ENCODE data around the gene ZFYVE28. TPM values are rescaled to one million over a fixed set of nuclear protein-coding genes. Genes with fewer than 3 reads are reported as not detected.

Gene ZFYVE28
- total RNA-seq, 1 donor from 2014 or later, result 3.6 TPM

DNA sequence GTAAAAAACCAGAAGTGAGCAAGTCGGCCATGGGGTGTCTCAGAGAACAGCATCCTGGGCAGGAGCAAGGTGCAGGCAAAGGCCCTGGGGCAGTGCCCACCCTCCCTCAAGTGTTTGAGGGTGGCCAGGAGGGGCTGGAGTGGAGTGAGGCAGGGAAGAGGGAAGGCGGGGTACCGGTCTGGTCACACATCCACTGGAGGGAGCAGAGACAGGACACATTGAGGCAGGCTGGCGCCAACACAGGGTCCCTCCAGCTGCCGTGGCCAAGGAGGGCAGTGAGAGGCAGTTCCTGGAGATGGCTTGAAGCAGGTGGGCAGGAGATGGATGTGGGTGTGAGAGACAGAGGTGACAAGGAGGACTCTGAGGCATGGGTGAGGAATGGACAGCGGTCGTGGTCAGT lies 30.1 kb upstream of the ZFYVE28 start:
- peaks cover 5% of the 10 kb centered on the region for H3K4me1 Mint-ChIP-seq (ENCODE audit: unreplicated experiment)
- no peak overlapping the region for H3K27ac Mint-ChIP-seq
- no peaks in the 10 kb centered on the region for H3K27me3 Mint-ChIP-seq
- no peak overlapping the region for H3K4me3 Mint-ChIP-seq
- TF ChIP-seq, protein P1, sequence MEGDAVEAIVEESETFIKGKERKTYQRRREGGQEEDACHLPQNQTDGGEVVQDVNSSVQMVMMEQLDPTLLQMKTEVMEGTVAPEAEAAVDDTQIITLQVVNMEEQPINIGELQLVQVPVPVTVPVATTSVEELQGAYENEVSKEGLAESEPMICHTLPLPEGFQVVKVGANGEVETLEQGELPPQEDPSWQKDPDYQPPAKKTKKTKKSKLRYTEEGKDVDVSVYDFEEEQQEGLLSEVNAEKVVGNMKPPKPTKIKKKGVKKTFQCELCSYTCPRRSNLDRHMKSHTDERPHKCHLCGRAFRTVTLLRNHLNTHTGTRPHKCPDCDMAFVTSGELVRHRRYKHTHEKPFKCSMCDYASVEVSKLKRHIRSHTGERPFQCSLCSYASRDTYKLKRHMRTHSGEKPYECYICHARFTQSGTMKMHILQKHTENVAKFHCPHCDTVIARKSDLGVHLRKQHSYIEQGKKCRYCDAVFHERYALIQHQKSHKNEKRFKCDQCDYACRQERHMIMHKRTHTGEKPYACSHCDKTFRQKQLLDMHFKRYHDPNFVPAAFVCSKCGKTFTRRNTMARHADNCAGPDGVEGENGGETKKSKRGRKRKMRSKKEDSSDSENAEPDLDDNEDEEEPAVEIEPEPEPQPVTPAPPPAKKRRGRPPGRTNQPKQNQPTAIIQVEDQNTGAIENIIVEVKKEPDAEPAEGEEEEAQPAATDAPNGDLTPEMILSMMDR (conservative IDR thresholded peaks at IDR 0.05), result no peak
- H3K36me3 Mint-ChIP-seq, result no peaks in the 10 kb centered on the region
- no peak for DNase-seq (ENCODE audit: extremely low spot score, unreplicated experiment)
- H3K9me3 Mint-ChIP-seq, result no peaks in the 10 kb centered on the region

DNA sequence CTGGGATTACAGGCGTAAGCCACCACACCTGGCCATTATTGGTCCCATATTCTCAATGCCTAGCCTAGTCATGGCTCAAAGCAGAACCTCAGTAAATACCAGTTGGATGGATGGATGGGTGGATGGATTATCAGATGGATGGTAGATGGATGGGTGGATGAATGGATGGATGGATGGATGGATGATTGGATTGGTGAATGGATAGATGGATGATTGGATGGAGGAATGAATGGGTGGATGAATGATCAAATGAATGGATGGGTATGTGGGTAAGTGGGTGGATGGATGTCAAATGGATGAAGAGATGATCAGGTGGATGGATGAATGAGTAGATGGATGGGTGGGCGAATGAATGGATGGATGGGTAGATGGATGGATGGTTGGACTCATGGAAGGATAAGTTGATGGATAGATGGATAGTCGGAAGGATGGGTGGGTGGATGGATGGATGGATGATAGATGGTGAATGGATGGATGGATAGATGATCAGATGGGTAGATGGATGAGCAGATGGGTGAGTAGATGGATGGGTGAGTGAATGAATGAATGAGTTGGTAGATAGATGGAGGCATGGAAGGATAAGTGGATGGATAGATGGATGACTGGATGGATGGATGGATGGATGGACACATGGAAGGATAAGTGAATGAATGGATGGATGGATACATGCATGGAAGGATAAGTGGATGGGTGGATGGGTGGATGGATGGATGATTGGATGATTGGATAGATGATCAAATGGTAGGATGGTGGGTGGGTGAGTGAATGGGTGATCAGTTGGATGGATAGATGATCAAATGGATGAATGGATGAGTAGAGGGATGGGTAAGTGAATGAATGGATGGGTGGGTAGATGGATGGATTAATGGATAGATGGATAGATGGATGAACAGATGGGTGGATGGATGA lies 28.5 kb upstream of the ZFYVE28 start:
- Mint-ChIP-seq H3K36me3 (no peaks in the 10 kb centered on the region), H3K4me3 (no peak overlapping the region), H3K9me3 (no peaks in the 10 kb centered on the region), H3K27me3 (no peaks in the 10 kb centered on the region), H3K4me1 (ENCODE audit: unreplicated experiment) (no peaks in the 10 kb centered on the region), H3K27ac (no peak overlapping the region)
- TF ChIP-seq, protein P1 (conservative IDR thresholded peaks at IDR 0.05), result no peak
- no peak for DNase-seq (ENCODE audit: extremely low spot score, unreplicated experiment)

DNA sequence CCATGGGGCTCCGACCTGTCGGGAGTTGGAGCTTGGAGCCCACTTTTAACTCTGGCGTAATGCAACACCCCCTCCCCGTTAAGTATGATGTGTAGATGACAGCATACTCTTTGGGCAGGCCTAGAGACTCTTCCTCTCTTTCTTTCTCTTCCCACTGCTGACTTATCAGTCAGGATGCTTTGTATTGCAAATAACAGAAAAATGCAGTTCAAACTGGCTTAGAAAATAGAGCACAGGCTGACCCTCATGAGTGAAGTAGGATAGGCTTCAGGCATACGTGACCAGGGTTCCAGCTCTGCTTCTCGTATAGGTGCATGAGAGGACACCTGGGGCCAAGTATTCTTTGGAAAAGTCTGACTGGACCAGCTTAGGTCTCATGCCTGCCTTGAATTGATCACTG lies 27.1 kb upstream of the ZFYVE28 start:
- Mint-ChIP-seq H3K4me3 (no peak overlapping the region), H3K36me3 (no peaks in the 10 kb centered on the region), H3K27ac (no peak overlapping the region), H3K27me3 (no peaks in the 10 kb centered on the region), H3K4me1 (ENCODE audit: unreplicated experiment) (no peaks in the 10 kb centered on the region), H3K9me3 (no peaks in the 10 kb centered on the region)
- TF ChIP-seq, protein P1 (conservative IDR thresholded peaks at IDR 0.05), result no peak
- no peak for DNase-seq (ENCODE audit: extremely low spot score, unreplicated experiment)

DNA sequence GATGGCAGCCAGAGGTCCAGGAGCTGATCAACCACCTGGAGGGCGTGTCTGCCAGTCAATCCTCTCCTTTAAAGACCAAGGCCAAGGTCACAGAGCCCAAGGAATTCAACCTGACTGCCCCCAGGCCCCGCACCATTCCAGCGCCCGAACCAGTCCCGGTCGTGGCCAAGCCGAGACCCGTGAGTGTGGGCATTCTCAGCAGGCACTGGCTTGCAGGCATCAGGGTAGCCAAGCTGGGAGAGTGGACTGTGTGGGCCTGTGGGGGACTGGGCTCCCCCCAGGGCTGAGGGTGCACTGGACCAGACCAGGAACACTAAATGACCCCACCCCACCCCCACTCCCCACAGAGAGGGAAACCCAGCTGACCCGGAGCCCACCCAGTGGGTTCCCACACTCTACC lies 26.7 kb upstream of the ZFYVE28 start:
- H3K9me3 Mint-ChIP-seq, result no peaks in the 10 kb centered on the region
- H3K27ac Mint-ChIP-seq, result no peak overlapping the region
- DNase-seq (ENCODE audit: extremely low spot score, unreplicated experiment), result peak; percentile 62
- no peak overlapping the region for H3K4me3 Mint-ChIP-seq
- TF ChIP-seq, protein P1 (conservative IDR thresholded peaks at IDR 0.05), result no peak
- H3K4me1 Mint-ChIP-seq (ENCODE audit: unreplicated experiment), result no peaks in the 10 kb centered on the region
- H3K36me3 Mint-ChIP-seq, result no peaks in the 10 kb centered on the region
- no peaks in the 10 kb centered on the region for H3K27me3 Mint-ChIP-seq

DNA sequence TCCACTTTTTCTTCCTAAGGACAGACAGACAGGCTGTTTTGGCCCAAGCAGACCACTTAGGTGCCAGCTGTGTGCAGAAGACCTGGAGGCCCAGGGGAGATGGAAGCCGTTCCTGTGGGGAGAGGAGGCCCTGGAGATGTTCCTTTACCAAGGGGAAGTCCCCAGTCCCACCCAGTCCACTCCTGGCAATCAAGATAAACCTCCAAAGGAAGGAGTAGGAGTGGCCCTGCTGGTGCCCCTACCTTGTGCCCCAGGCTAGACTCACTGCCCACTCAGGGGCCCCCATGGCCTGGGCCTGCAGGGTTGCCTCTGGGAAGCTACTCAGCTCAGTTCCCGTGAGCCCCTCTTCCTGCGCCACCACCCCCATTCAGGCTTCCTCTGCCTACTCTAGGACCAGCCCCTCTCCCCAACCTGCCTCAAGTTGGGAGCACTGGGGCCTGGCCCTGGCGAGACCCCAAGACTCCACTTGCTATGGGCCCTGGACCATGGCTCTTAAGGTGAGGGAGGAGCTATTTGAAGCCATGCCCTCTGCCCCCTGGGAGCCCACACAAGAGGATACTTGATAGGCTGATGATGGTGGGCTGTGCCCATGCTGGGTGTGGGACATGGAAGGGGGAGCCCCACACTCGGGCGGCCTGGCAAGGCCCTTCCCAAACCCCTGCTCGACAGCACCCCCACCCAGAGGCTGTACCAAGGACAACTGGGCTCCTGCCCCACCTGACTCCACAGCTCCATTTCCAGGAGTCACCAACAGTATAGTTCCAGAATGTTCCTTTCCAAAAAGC lies 25.7 kb upstream of the ZFYVE28 start:
- H3K4me3 Mint-ChIP-seq, result no peak overlapping the region
- H3K27ac Mint-ChIP-seq, result no peak overlapping the region
- H3K4me1 Mint-ChIP-seq (ENCODE audit: unreplicated experiment), result no peaks in the 10 kb centered on the region
- no peak for DNase-seq (ENCODE audit: extremely low spot score, unreplicated experiment)
- no peaks in the 10 kb centered on the region for H3K36me3 Mint-ChIP-seq
- H3K27me3 Mint-ChIP-seq, result no peaks in the 10 kb centered on the region
- TF ChIP-seq, protein P1 (conservative IDR thresholded peaks at IDR 0.05), result no peak
- no peaks in the 10 kb centered on the region for H3K9me3 Mint-ChIP-seq
